ENCODE data around the gene HEPACAM.

HEPACAM gene

DNA sequence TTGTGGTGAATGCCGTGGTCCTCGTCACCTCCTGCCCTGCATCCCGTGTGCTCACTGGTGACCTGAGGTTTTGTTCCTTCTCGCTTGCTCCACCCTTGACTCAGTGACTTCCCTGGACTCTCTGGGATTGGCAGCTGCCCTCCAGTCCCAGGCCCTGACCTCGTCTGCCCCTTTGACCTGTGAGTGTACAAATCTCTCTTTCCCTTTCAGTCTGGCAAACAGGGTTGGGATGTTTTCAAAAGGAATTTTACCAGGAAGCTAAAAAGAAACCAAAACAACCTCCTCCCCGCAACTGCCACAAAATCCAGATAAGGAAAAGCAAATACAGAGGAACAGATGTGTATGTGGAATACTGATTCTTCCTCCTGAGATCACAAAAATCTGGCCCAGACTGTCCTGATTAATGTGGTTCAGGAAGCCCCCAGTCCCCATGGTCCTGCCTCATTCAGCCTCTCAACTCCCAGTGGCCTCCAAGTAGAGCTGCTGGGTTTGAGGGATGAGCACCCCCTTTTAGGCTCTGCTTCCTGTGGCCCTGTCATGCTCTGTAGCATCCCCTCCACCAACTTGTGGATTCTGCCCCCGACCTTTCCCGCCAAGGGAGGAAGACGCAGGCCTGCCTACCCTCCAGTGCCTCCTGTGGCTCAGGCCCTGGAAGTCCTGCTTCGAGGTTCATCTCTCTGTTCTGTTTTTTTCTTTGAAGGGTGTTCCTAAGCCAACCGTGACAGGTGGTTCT is 53.3 kb downstream of the HEPACAM start:
- no peak for DNase-seq

DNA sequence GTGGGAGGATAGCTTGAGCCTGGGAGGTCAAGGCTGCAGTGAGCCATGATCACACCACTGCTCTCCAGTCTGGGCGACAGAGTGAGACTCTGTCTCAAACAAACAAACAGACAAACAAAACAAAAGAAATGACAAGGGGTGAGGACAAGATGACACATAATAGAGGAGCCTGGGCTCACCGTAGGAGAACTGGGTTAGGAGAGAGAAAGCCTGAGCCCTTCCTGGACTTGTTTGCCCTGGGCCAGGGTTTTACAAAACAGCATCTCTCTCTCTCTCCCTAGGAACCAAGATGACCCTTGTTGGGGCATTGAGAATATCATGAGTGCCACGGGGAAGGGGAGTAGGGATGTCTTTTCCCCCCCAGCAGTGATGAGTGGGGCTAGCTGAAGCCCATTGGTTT is 54.9 kb downstream of the HEPACAM start:
- no peak for DNase-seq

GRCh38 chr11:124880290-124880611 is 55.6 kb downstream of the HEPACAM start:
- DNase-seq, result no peak

DNA sequence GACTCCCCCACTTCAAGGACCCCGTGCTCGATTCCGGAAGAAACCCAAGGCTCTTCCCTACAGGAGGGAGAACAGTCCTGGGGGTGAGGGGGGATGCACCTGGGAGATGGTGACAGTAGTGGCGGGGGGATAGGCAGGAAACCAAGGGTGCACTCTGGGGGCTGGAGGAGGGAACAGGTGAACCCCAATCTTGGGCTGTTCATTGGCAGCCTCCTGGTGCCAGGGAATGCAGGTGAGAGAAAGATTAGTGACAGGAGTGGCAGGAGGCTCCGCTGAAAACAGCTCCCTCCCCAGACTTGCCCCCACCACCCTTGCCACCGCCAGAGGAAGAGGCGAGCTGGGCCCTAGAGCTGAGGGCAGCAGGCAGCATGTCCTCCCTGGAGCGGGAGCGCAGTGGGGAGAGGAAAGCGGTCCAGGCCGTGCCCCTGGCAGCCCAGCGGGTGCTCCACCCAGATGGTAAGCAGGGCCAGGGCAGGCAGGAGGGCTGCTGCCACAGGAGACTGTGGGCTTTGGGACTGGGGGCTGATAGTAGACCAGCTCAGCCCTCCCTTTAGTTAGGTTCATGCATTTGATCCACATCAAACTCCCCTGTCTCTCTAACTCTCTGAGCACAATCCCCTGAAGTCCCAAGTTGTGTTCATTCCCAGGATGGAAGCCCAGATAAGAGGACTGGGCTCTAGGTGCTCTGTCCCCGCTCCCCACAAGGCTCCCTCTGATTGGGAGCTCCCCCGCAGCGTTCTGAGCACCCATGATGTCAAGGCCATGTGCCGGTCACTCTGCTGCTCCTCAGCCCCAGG is 56.2 kb downstream of the HEPACAM start:
- no peak for DNase-seq

DNA sequence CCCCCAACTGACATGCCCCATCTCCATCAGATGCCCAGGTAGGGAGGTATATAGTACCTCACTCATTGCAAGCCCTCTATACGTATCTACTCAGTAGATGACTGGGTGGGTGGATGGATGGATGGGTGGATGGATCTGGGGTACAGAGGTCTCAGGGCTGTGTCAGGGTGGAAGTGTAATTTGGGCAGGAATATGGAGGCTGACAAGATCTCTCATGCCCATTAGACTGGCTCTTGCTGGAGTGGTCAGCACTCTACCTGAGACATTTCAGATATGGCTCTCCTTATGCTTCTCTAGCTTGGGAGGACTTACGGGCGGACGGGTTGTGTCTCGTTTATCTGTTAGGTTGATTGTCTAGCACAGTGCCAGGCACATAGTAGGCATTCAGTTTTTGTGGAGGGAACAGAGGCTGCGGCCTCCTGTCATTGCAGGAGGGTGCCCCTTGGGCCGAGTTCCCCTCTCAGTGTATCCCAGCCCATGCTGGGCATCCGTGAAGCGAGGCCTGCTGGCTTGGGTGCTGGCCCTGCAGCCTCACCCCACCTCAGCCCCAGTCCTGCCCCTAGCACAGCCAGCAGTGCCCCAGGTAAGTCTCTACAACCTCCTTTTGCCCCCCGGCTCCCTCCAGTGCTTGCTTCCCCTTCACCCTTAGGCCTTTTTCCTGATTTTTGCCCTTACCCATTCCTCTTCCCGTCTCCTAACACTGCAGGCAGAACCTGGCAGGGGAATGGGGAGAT is 56.9 kb downstream of the HEPACAM start:
- no peak for DNase-seq

- no peak for DNase-seq
These were observed 57.7 kb downstream of the HEPACAM start for GRCh38 chr11:124877910-124878758.

- DNase-seq, result no peak
These were observed 58.3 kb downstream of the HEPACAM start for GRCh38 chr11:124877631-124877909.

DNA sequence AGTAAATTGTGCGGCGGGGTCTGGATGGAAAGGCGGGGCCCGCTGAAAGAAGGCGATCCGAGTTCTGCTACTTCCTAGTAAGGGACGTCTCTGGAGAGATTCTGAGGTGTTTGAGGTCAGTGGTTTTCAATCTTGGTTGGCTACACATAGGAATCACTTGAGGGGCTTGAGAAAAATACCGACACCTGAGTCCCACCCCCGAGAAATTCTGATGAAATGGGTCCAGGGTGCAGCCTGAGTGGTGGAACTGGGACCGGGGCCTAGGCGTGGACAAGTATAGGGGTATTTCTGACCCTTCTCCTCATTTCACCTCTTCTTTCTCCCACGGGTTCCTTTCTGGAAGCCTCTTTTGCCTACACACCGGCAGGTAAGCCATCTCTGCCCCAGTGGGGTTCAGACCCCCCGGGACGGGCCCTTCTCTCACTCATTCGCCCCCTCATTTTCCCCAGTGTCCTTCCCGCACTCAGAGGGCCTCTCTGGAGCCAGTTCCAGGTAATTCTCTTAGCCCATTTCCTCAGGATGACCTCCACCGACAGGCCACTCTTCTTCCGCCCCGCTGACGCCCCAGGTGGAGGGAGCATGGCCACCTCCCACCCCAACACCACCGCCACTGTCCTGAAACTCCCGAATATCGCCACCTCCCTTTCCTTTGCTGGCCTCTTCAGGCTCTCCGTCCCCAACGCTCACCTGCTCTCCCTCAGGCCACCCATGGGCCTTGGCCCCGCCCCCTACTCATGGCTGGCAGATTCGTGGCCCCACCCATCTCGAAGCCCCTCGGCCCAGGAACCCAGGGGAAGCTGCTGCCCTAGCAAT is 58.8 kb downstream of the HEPACAM start:
- DNase-seq, result peak; percentile 21

- DNase-seq, result peak; percentile 92
These were observed 59.7 kb downstream of the HEPACAM start for GRCh38 chr11:124875943-124876817.

GRCh38 chr11:124875401-124875800 is 60.4 kb downstream of the HEPACAM start:
- no peak for DNase-seq

DNA sequence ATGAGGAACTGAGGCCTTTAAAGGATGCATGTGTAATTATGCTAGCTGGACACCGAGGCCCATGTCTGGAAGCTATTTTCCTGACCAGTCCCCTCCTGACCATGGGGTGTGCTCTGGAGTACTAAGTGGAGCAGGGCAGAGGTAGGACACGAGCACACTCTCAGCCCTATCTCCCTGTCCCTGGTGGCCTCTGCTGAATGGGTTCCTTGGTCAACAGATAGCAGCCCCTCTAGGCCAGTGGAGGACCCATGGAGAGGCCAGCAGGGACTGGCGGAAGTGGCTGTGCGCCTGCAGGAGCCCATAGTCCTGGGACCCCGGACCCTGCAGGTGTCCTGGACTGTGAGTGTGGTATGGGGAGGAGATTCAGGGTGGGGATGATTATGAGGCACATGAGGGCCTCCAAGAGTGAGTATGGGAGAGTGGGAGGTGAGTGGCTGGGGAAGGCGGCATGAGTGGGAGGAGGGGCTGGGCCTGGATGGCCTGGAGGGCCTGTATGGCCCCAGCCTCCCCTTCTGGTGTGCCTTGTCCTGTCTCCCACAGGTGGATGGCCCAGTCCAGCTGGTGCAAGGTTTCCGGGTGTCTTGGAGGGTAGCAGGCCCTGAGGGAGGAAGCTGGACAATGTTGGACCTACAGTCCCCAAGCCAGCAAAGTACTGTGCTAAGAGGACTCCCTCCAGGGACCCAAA is 61.1 kb downstream of the HEPACAM start:
- no peak for DNase-seq

- DNase-seq, result peak; percentile 8
These were observed 61.9 kb downstream of the HEPACAM start for GRCh38 chr11:124873951-124874350.

- no peak for DNase-seq
These were observed 63.1 kb downstream of the HEPACAM start for GRCh38 chr11:124872741-124873140.

DNA sequence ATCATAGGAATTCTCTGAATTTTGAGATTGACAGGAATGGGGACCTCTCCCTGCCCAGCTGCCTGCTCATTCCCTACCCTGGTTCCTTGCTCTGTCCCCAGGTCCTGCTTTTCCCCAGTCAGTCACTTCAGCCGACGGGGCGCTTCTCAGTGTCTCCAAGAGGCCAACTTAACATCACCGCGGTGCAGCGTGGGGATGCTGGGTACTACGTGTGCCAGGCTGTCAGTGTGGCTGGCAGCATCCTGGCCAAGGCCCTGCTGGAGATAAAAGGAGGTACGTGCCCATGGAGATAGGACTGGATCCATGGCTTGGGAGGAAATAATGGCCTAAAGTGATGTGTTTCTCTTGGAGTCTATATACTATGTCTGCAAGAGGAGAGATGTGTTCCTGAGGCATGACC is 63.6 kb downstream of the HEPACAM start:
- peak; percentile 23 for DNase-seq

DNA sequence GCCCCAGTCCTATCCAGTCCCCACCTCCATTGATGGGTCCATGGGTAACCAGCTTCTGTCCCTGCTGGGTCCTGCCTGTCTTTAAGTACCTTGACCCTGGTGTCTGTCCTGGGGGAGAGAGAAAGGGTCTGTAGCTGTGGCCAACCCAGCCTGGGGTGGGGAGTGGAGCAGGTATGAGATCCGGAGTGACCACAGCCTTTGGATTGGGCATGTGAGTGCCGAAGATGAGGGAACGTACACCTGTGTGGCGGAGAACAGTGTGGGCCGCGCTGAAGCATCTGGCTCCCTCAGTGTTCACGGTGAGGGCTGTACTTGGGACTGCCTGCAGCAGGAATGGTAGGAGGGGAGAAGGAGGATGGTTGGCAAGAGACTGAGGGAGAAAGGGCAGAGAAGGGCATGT is 65.4 kb downstream of the HEPACAM start:
- DNase-seq, result no peak

- DNase-seq, result no peak
These were observed 65.9 kb downstream of the HEPACAM start for GRCh38 chr11:124869856-124870387.

DNA sequence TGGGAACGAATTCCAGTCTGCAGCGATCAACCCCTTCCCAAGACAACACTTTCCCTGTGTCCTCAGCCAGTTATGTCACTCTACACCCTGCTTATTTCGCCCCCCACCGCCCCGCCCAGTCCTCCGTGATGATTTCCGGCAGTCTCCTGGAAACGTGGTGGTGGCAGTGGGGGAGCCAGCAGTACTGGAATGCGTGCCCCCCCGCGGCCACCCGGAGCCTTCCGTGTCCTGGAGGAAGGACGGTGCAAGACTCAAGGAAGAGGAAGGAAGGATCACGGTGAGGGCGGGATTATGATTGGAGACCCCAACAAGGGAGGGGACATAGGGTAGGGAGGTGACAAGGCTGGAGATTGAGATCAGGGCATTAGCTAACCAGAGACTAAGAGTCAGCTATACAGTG is 66.5 kb downstream of the HEPACAM start:
- DNase-seq, result no peak
